Psoas muscle (tissue), 8 donors: ENCODE results near the gene CACNA1D. TPM values are rescaled to one million over a fixed set of nuclear protein-coding genes. Genes with fewer than 3 reads are reported as not detected.

ENCODE experiments used
- ATAC-seq, 4 donors: fragments of 200-7000 bp; cut with Tn5 transposase; one replicate each; pipeline ENCODE4 v1.9.1; 2020; ENCODE audit warnings: moderate library complexity in 3 of 4, mild to moderate bottlenecking in 2 of 4
- DNase-seq, 2 donors: peaks; one replicate each; pipeline ENCODE4 v3.0.0-alpha.2; 2020
- H3K27ac ChIP-seq: fragments of 200-600 bp; one replicate; pipeline ENCODE4 v1.8.0; 2022
- H3K27me3 ChIP-seq, 3 donors: fragments of 200-600 bp in 1 of 3; one replicate each; pipeline versions ENCODE4 v1.6.1 to v1.8.0; 2013 to 2022; ENCODE audit warnings: low read length in 2 of 3, mild to moderate bottlenecking in 2 of 3, moderate library complexity in 1 of 3; ENCODE audit not compliant: insufficient read depth in 3 of 3
- H3K36me3 ChIP-seq, 2 donors: fragments of 200-600 bp in 1 of 2; one replicate each; pipeline versions ENCODE4 v1.6.1 to v1.8.0; 2013 to 2022; ENCODE audit warnings: low read depth in 1 of 2, mild to moderate bottlenecking in 1 of 2, moderate library complexity in 1 of 2; ENCODE audit not compliant: insufficient read depth in 1 of 2
- H3K4me1 ChIP-seq: fragments of 200-600 bp; one replicate; pipeline ENCODE4 v1.8.0; 2022
- H3K4me3 ChIP-seq: fragments of 200-600 bp; one replicate; pipeline ENCODE4 v1.8.0; 2022; ENCODE audit warnings: mild to moderate bottlenecking
- H3K9me3 ChIP-seq: fragments of 200-600 bp; one replicate; pipeline ENCODE4 v1.8.0; 2022
- CTCF ChIP-seq: fragments of 200-600 bp; IDR thresholded peaks from one replicate; pipeline ENCODE4 v1.8.0; 2022; ENCODE audit warnings: antibody characterized with exemption
- WGBS, 3 donors: extraction: QIAGEN DNeasy Blood & Tissue Kit; methylation state at CpG; one replicate each; pipeline versions ENCODE4 v1.1.6 to v1.1.7; 2013; 5-methylcytosine and 5-hydroxymethylcytosine counted together
- intact Hi-C, 2 donors: fragments of 100-400 bp; cut with DNase I; formaldehyde crosslinking; loops; one replicate each; pipeline versions ENCODE4 v1.11.0 to v1.14.2; 2022
- polyA plus RNA-seq, 3 donors: library from polyadenylated mRNA; stranded (reverse); fragments of 200-250 nt; gene quantifications; one replicate each; pipeline ENCODE4 v1.2.3, GENCODE V29; 2013
- total RNA-seq, 4 donors: library from RNA; stranded (reverse); fragmentation: NEBNext Ultra II Directional in 2 of 4; extraction: Animal tissue kit (Norgen Biotek cat#: 25700) in 2 of 4; gene quantifications; one replicate each; pipeline versions ENCODE4 v1.2.1 to v1.2.4, GENCODE V29; 2021 to 2023
- donor health status: healthy with polysubstance abuse.
- donor health status: DM: no; HTN: no; CAD: no; lungs with moderate emphysema.
- donor health status: Bipolar disorder and iron deficiency.
- donor health status: healthy.
- donor health status: DM: yes; HTN: yes; CAD: no.
- donor health status: DM: no; HTN: no; CAD: no.
- donor health status: DM: no; HTN: no; CAD: no.
- donor health status: DM: yes; HTN: yes; CAD: no.

CACNA1D gene
- total and polyA plus RNA-seq, 7 donors, result 0.05 to 0.82 (median 0.28) TPM; not detected in 2

- TF ChIP-seq CTCF, result no peak
- DNase-seq (no peak), ATAC-seq (no peak)
- Histone ChIP-seq H3K36me3 (peaks cover 0 to 3% of the 10 kb centered on the region in 2 donors), H3K27me3 (no peaks in the 10 kb centered on the region), H3K4me3 (no peak overlapping the region), H3K4me1 (peaks cover 4% of the 10 kb centered on the region), H3K27ac (no peak overlapping the region), H3K9me3 (no peaks in the 10 kb centered on the region)
- intact Hi-C loops, result no loop called here
- WGBS, 3 donors, result 80 to 84% (median 80%) methylated on average over 10 of the region's 10 CpGs
These were observed 349.1 kb downstream of the CACNA1D start for GRCh38 chr3:53843195-53844177.

DNA sequence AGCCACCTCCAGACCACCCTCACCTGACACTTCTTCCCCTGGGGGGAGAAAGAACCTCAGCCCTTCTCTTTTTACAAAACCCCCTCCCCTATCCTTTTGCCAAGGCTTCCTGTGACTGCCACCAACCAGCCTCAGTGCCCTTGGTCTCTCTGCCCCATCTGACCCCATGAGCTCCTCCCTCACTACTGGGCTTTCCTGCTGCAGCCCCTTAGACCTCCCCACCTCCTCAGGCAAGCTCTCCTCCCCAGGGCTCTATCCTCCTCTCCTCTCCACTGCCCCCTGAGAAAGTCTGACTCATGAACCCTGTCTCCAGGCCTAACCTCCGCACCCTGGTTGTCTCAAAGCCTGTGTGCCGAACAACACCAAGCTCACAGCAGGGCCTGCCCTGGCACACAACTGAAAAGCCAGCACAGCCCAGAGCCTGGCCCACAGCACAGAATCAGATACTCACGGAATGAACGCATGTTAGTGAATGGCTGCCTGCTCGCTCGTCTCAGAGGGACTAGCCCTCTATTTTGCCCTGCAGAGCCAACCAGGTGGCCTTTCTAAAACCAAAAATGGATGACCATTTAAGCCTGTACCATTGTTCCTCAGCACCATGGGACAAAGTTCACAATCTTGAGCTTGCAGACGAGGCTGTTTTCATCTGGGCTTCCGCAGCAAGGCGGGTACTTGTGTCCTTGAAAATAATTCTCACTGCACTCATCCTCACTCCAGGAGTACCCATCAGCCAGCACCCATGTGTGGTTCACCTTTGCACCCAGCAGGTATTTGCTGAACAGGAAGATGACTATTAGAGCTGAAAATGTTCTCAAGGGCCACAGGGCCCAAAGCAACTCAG, 350.1 kb downstream of the CACNA1D start:
- intact Hi-C loops, result loop anchor here in 1 of 2 donors (5.0 kb wide), 1 partner anchor 38 kb away; the partner anchor contains the start of gene ACTR8
- DNase-seq (no peak), ATAC-seq (no peak)
- WGBS, 3 donors, result 82 to 91% (median 87%) methylated on average over 9 of the region's 9 CpGs
- Histone ChIP-seq H3K4me1 (peaks cover 4% of the 10 kb centered on the region), H3K27ac (no peak overlapping the region), H3K9me3 (no peaks in the 10 kb centered on the region), H3K4me3 (no peak overlapping the region), H3K36me3 (no peaks in the 10 kb centered on the region), H3K27me3 (no peaks in the 10 kb centered on the region)
- TF ChIP-seq CTCF, result no peak

- 15 to 18% (median 18%) methylated on average over 25 of the region's 25 CpGs for WGBS, 3 donors
- Histone ChIP-seq H3K4me1 (peaks cover 4% of the 10 kb centered on the region), H3K36me3 (no peaks in the 10 kb centered on the region), H3K4me3 (peak overlapping the region; percentile 89), H3K9me3 (no peaks in the 10 kb centered on the region), H3K27me3 (no peaks in the 10 kb centered on the region), H3K27ac (peak overlapping the region; percentile 86)
- peak; percentile 74 to 86 (median 78) for ATAC-seq
- intact Hi-C loops, result loop anchor here in 1 of 2 donors (5.0 kb wide), 1 partner anchor 37 kb away; the partner anchor contains the start of gene ACTR8
- peak; percentile 30 for TF ChIP-seq CTCF
- peak; percentile 59 to 77 for DNase-seq
These were observed 350.9 kb downstream of the CACNA1D start for GRCh38 chr3:53845103-53845880.

GRCh38 chr3:53845881-53846133, 351.4 kb downstream of the CACNA1D start:
- H3K27ac ChIP-seq, result peak overlapping the region; percentile 86
- 1 to 2% (median 1%) methylated on average over 19 to 34 of the region's 34 CpGs for WGBS, 3 donors
- no peaks in the 10 kb centered on the region for H3K36me3 ChIP-seq
- H3K4me1 ChIP-seq, result peaks cover 4% of the 10 kb centered on the region
- ATAC-seq (no peak), DNase-seq (no peak)
- no peaks in the 10 kb centered on the region for H3K27me3 ChIP-seq
- peak overlapping the region; percentile 89 for H3K4me3 ChIP-seq
- TF ChIP-seq CTCF, result no peak
- intact Hi-C loops, result loop anchor here in 1 of 2 donors (5.0 kb wide), 1 partner anchor 36 kb away; the partner anchor contains the start of gene ACTR8
- H3K9me3 ChIP-seq, result no peaks in the 10 kb centered on the region
